HepG2 (cell line): Measurements from ENCODE around the gene KANK3. TPM values are rescaled to one million over a fixed set of nuclear protein-coding genes. Genes with fewer than 3 reads are reported as not detected.

ENCODE experiments used
- AKAP8 ChIP-seq: sonication (generic); formaldehyde crosslinking; IDR thresholded peaks from 2 replicates; pipeline ENCODE4 v1.5.1; 2020; ENCODE audit warnings: mild to moderate bottlenecking, missing genetic modification reagents
- BCLAF1 ChIP-seq: fragments of 450-650 bp; IDR thresholded peaks from 2 replicates; pipeline ENCODE4 v1.6.1; 2017; ENCODE audit warnings: mild to moderate bottlenecking
- CBFB ChIP-seq: sonication (generic); formaldehyde crosslinking; IDR thresholded peaks from 2 replicates; pipeline ENCODE4 v1.4.0; 2020; ENCODE audit warnings: missing genetic modification reagents
- KLF9 ChIP-seq: IDR thresholded peaks from 2 replicates; pipeline ENCODE4 v1.6.1; 2016; ENCODE audit warnings: low read depth
- MTF1 ChIP-seq: sonication (generic); formaldehyde crosslinking; IDR thresholded peaks from 2 replicates; pipeline ENCODE4 v1.5.0; 2020; ENCODE audit warnings: missing genetic modification reagents
- POLR2AphosphoS2 ChIP-seq: IDR thresholded peaks from 2 replicates; pipeline ENCODE4 v1.6.1; 2011; ENCODE audit warnings: low read depth, low read length, improper control_type of control experiment
- RBFOX2 ChIP-seq: fragments of 200-400 bp; formaldehyde crosslinking; IDR thresholded peaks from 2 replicates; pipeline ENCODE4 v1.6.1; 2017; ENCODE audit warnings: low read depth, mild to moderate bottlenecking, low read length
- SNAI1 ChIP-seq: sonication (generic); formaldehyde crosslinking; IDR thresholded peaks from 2 replicates; pipeline ENCODE4 v1.5.0; 2020; ENCODE audit warnings: mild to moderate bottlenecking, missing genetic modification reagents, borderline replicate concordance
- STAG1 ChIP-seq: sonication (generic); formaldehyde crosslinking; IDR thresholded peaks from 2 replicates; pipeline ENCODE4 v1.4.0; 2020; ENCODE audit warnings: missing genetic modification reagents
- TFE3 ChIP-seq: IDR thresholded peaks from 2 replicates; pipeline ENCODE4 v1.6.1; 2016
- ZNF17 ChIP-seq: sonication (generic); formaldehyde crosslinking; IDR thresholded peaks from 2 replicates; pipeline ENCODE4 v1.5.0; 2020; ENCODE audit warnings: mild to moderate bottlenecking, missing genetic modification reagents
- ZNF24 ChIP-seq: fragments of 450-650 bp; IDR thresholded peaks from 2 replicates; pipeline ENCODE4 v1.6.1; 2017; ENCODE audit warnings: antibody characterized with exemption, mild to moderate bottlenecking
- ZNF251 ChIP-seq: sonication (generic); formaldehyde crosslinking; IDR thresholded peaks from 2 replicates; pipeline ENCODE4 v1.9.0; 2021; ENCODE audit warnings: mild to moderate bottlenecking, missing genetic modification reagents
- ZNF468 ChIP-seq: sonication (generic); formaldehyde crosslinking; IDR thresholded peaks from 2 replicates; pipeline ENCODE4 v1.8.0; 2022; ENCODE audit warnings: mild to moderate bottlenecking, moderate library complexity, missing genetic modification reagents
- ZNF543 ChIP-seq: sonication (generic); formaldehyde crosslinking; IDR thresholded peaks from 2 replicates; pipeline ENCODE4 v1.4.0; 2020; ENCODE audit warnings: mild to moderate bottlenecking, missing genetic modification reagents
- ZNF740 ChIP-seq: sonication (generic); formaldehyde crosslinking; IDR thresholded peaks from 2 replicates; pipeline ENCODE4 v1.4.0; 2020; ENCODE audit warnings: missing genetic modification reagents
- ZNF782 ChIP-seq: sonication (generic); formaldehyde crosslinking; IDR thresholded peaks from 2 replicates; pipeline ENCODE4 v1.4.0; 2020; ENCODE audit warnings: missing genetic modification reagents, mild to moderate bottlenecking, borderline replicate concordance
- ZZZ3 ChIP-seq: sonication (generic); formaldehyde crosslinking; IDR thresholded peaks from 2 replicates; pipeline ENCODE4 v1.4.0; 2020; ENCODE audit warnings: missing genetic modification reagents, mild to moderate bottlenecking, borderline replicate concordance
- polyA plus RNA-seq, 8 experiments: library from polyadenylated mRNA; depleted of rRNA in 3 of 8; stranded (reverse) in 7 of 8; unstranded in 1 of 8; fragments of >200 nt; fragmentation: Illumina TruSeq in 4 of 8; extraction: Trizol in 4 of 8; gene quantifications; 2 replicates each; pipeline versions ENCODE4 v1.2.1 to v1.2.3, GENCODE V29; 2011 to 2016; ENCODE audit warnings: low read depth in 4 of 8, missing spikeins in 1 of 8, mixed read lengths in 1 of 8; ENCODE audit not compliant: insufficient read depth in 1 of 8
- total RNA-seq, 5 experiments: library from RNA; depleted of rRNA; stranded (reverse); fragments of >200 nt; fragmentation: Illumina TruSeq; extraction: Trizol; gene quantifications; 2 replicates each; pipeline ENCODE4 v1.2.3, GENCODE V29; 2016; ENCODE audit warnings: low read depth in 1 of 5

KANK3 gene
- total and polyA plus RNA-seq, 2 of the 13 experiments (the other 11 are each of a cell fraction or from before 2014, with no cell fraction given): 0.15 to 0.20 TPM

- TF ChIP-seq TFE3 (CRISPR knock-in tag) (no peak), KLF9 (CRISPR knock-in tag) (no peak), MTF1 (CRISPR knock-in tag) (no peak), ZNF251 (CRISPR knock-in tag) (no peak), RBFOX2 (peak; percentile 63; the same call in 1 of the 2 replicates), CBFB (CRISPR knock-in tag) (no peak), SNAI1 (CRISPR knock-in tag) (no peak), ZZZ3 (no peak), ZNF740 (CRISPR knock-in tag) (peak; percentile 63; the same call in 1 of the 2 replicates), STAG1 (CRISPR knock-in tag) (peak; percentile 15; the same call in 1 of the 2 replicates), ZNF24 (no peak), AKAP8 (CRISPR knock-in tag) (peak; percentile 86; the same call in 1 of the 2 replicates), ZNF543 (CRISPR knock-in tag) (no peak), POLR2AphosphoS2 (0 out of 2 replicates have a peak, but pooled peaks have one; percentile 11), ZNF468 (CRISPR knock-in tag) (no peak), ZNF782 (no peak), ZNF17 (no peak), BCLAF1 (no peak)
Measured at GRCh38 chr19:8324186-8325050, 18.6 kb downstream of the KANK3 start (continued).
